ENCODE results near the gene GNB1. TPM values are rescaled to one million over a fixed set of nuclear protein-coding genes. Genes with fewer than 3 reads are reported as not detected.

The GNB1 gene
- total and polyA plus RNA-seq, 2 of the 4 experiments (the other 2 are of a cell fraction) = 73.5 to 371 TPM

DNA sequence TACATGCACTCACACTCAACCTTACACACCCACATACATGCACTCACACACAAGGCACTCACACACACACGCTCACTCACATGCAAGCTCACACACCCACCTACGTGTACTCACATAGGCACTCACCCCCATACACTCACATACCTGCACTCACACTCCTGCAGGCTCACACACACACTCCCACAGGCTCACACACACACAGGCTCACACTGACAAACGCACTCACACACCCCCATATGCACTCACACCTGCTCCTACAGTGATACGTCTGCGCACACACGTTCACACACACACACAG, 47.3 kb upstream of the GNB1 start:
- no peak overlapping the region for H4K91ac ChIP-seq (ENCODE audit: insufficient read depth, low read depth, low read length)
- H4K20me1 ChIP-seq (ENCODE audit: insufficient read depth, low read length) = no peaks in the 10 kb centered on the region
- H3K4me2 ChIP-seq (ENCODE audit: low read depth, low read length) = no peak overlapping the region
- peaks cover 22% of the 10 kb centered on the region for H3K27me3 ChIP-seq (ENCODE audit: control insufficient read depth, insufficient read depth, low read length)
- no TSS peak for BruUV-seq (replicated peaks)
- DNase-seq (no peak), ATAC-seq (ENCODE audit: low read depth) (no peak)
- no peaks in the 10 kb centered on the region for H3K9me3 ChIP-seq (ENCODE audit: control insufficient read depth, insufficient read depth, low read length)
- H3K14ac ChIP-seq (replicated peaks; ENCODE audit: low read depth, low read length) = no peak overlapping the region
- no peak overlapping the region for H3K27ac ChIP-seq (ENCODE audit: insufficient read depth, low read length)
- H4K8ac ChIP-seq (ENCODE audit: low read depth in 2 of 2, low read length in 2 of 2) = no peak overlapping the region
- H4K5ac ChIP-seq (ENCODE audit: low read depth, low read length) = no peak overlapping the region
- CTCF ChIA-PET = interaction anchor here (0.6 kb wide), 1 partner anchor 15 kb away, joined by 4 read pairs; no protein-coding TSS in a partner anchor
- no peak overlapping the region for H2AK5ac ChIP-seq (ENCODE audit: low read depth, low read length)
- no peak overlapping the region for H2BK5ac ChIP-seq (ENCODE audit: low read depth, low read length, poor library complexity, severe bottlenecking)
- H3K23ac ChIP-seq (ENCODE audit: low read depth, low read length) = no peak overlapping the region
- no peak overlapping the region for H2BK15ac ChIP-seq (ENCODE audit: low read depth, low read length)
- H2AK9ac ChIP-seq (replicated peaks; ENCODE audit: low read depth, low read length, poor library complexity) = no peak overlapping the region
- intact Hi-C loops (cut with micrococcal nuclease) = no loop called here
- 64% methylated on average over 6 of the region's 6 CpGs; no CpG with 5 or more reads in 1 of the 2 experiments for WGBS, 2 experiments (ENCODE audit: extremely low coverage in 2 of 2, insufficient read length in 1 of 2)
- no peak overlapping the region for H2AFZ ChIP-seq (replicated peaks; ENCODE audit: low read length, poor library complexity)
- H3K9ac ChIP-seq (ENCODE audit: low read depth, low read length) = no peak overlapping the region
- H3K56ac ChIP-seq (ENCODE audit: extremely low read depth, insufficient read depth, low read length) = no peak overlapping the region
- no peaks in the 10 kb centered on the region for H3K79me1 ChIP-seq (ENCODE audit: low read depth in 1 of 2, low read length in 2 of 2)
- no peaks in the 10 kb centered on the region for H3K36me3 ChIP-seq (ENCODE audit: control insufficient read depth, insufficient read depth, low read length)
- H3K18ac ChIP-seq (ENCODE audit: low read depth, low read length) = no peak overlapping the region
- no peaks in the 10 kb centered on the region for H3K4me1 ChIP-seq (ENCODE audit: control insufficient read depth, insufficient read depth, low read length)
- POLR2A ChIA-PET (ENCODE audit: unreplicated experiment) = no interaction called here
- TF ChIP-seq FOS (IDR thresholded peaks at IDR 0.05; ENCODE audit: low read depth, low read length) (no peak), CHD1 (IDR thresholded peaks at IDR 0.05; ENCODE audit: low read depth, low read length) (no peak), RFX5 (IDR thresholded peaks at IDR 0.05; ENCODE audit: low read depth, low read length) (no peak), POLR2A (IDR thresholded peaks at IDR 0.05; ENCODE audit: low read depth, low read length) (no peak), BHLHE40 (IDR thresholded peaks at IDR 0.05; ENCODE audit: low read depth, low read length) (no peak), MAZ (IDR thresholded peaks at IDR 0.05; ENCODE audit: borderline replicate concordance, low read depth, low read length) (no peak), RCOR1 (IDR thresholded peaks at IDR 0.05; ENCODE audit: insufficient replicate concordance, low read length) (no peak)
- TF ChIP-seq, protein P1, sequence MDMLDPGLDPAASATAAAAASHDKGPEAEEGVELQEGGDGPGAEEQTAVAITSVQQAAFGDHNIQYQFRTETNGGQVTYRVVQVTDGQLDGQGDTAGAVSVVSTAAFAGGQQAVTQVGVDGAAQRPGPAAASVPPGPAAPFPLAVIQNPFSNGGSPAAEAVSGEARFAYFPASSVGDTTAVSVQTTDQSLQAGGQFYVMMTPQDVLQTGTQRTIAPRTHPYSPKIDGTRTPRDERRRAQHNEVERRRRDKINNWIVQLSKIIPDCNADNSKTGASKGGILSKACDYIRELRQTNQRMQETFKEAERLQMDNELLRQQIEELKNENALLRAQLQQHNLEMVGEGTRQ (IDR thresholded peaks at IDR 0.05; ENCODE audit: low read depth, low read length) = no peak
- TF ChIP-seq, protein P2, sequence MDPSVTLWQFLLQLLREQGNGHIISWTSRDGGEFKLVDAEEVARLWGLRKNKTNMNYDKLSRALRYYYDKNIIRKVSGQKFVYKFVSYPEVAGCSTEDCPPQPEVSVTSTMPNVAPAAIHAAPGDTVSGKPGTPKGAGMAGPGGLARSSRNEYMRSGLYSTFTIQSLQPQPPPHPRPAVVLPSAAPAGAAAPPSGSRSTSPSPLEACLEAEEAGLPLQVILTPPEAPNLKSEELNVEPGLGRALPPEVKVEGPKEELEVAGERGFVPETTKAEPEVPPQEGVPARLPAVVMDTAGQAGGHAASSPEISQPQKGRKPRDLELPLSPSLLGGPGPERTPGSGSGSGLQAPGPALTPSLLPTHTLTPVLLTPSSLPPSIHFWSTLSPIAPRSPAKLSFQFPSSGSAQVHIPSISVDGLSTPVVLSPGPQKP (IDR thresholded peaks at IDR 0.05; ENCODE audit: borderline replicate concordance, low read depth, low read length) = no peak
- no peak overlapping the region for H2BK20ac ChIP-seq (ENCODE audit: low read depth, low read length)
- no peak overlapping the region for H3K4me3 ChIP-seq (ENCODE audit: insufficient read depth, low read depth, low read length)
- H3K9me1 ChIP-seq (ENCODE audit: insufficient read depth, low read length) = peaks cover 4% of the 10 kb centered on the region; the same call in 1 of the 2 replicates
- dilution Hi-C loops (cut with HindIII; ENCODE audit: low sequenced_read_pairs, unreplicated experiment) = no loop called here
- no peak overlapping the region for H3K4ac ChIP-seq (ENCODE audit: low read depth, low read length)
- no peak overlapping the region for H2BK120ac ChIP-seq (ENCODE audit: low read depth, low read length)
- in situ Hi-C loops (cut with MboI; ENCODE audit: low sequenced_read_pairs) = no loop called here

Measured in IMR-90 (cell line).